HCT116 (cell line): Measurements from ENCODE around the gene CAPG. TPM values are rescaled to one million over a fixed set of nuclear protein-coding genes. Genes with fewer than 3 reads are reported as not detected.

Experiments
- ATAC-seq: fragments of 200-7000 bp; cut with Tn5 transposase; 2 replicates; pipeline ENCODE4 v1.9.1; 2020; ENCODE audit warnings: mild to moderate bottlenecking, moderate library complexity
- BruUV-seq: library from RNA; stranded (reverse); fragments of 400-500 nt; replicated peaks from 2 replicates; lab custom pipeline; 2021; lab: Mats Ljungman, UMichigan
- CTCF ChIA-PET: fragments of 300-600 bp; sonication (Branson Sonifier 250); formaldehyde crosslinking; loops from one replicate; lab custom pipeline; 2021; ENCODE audit warnings: antibody characterized with exemption; lab: Charles Lee
- POLR2A ChIA-PET: fragments of 300-600, 350-600 bp; sonication (Branson Sonifier 250); formaldehyde crosslinking; loops from one replicate; lab custom pipeline; 2021; ENCODE audit warnings: antibody characterized with exemption; lab: Charles Lee
- RAD21 ChIA-PET, 2 experiments: fragments of 300-600 bp; sonication (Branson Sonifier 250); formaldehyde crosslinking; loops; one replicate each; lab custom pipeline; 2023; ENCODE audit warnings: low total read pairs in 2 of 2; ENCODE audit not compliant: uncharacterized antibody in 2 of 2, unreplicated experiment in 2 of 2, low non-redundant PET in 1 of 2; lab: Charles Lee
- DNase-seq: peaks from one replicate; pipeline ENCODE4 v3.0.0-alpha.2; 2010; ENCODE audit warnings: low read depth, low spot score
- H2AFZ ChIP-seq: fragments of 200-600 bp; shearing (Covaris generic), sonication (generic); 2 replicates; pipeline ENCODE4 v1.6.1; 2017; ENCODE audit warnings: low read depth, mixed run types, mixed read lengths, antibody characterized with exemption, low read length; ENCODE audit not compliant: poor library complexity, severe bottlenecking
- H3K27ac ChIP-seq: 2 replicates; pipeline ENCODE4 v1.5.1; 2012; ENCODE audit warnings: low read depth, low read length
- H3K27me3 ChIP-seq: fragments of 200-600 bp; sonication (generic); 2 replicates; pipeline ENCODE4 v1.6.1; 2016; ENCODE audit warnings: mixed run types, low read length, mixed read lengths; ENCODE audit not compliant: insufficient read depth
- H3K36me3 ChIP-seq, 2 experiments: fragments of 200-500 bp in 1 of 2; fragments of 200-600 bp in 1 of 2; sonication (Bioruptor generic) in 1 of 2; sonication (generic) in 1 of 2; 2 replicates each; pipeline versions ENCODE4 v1.5.1 to v1.6.1; 2014 to 2016; ENCODE audit warnings: low read length in 2 of 2, inconsistent platforms in 1 of 2, mixed read lengths in 1 of 2, mixed run types in 1 of 2; ENCODE audit not compliant: insufficient read depth in 2 of 2, control insufficient read depth in 1 of 2
- H3K4me1 ChIP-seq, 2 experiments: fragments of 200-600 bp in 1 of 2; sonication (generic) in 1 of 2; 2 replicates each; pipeline versions ENCODE4 v1.5.1 to v1.6.1; 2012 to 2017; ENCODE audit warnings: low read length in 2 of 2, inconsistent platforms in 1 of 2, mild to moderate bottlenecking in 1 of 2, mixed read lengths in 1 of 2, mixed run types in 1 of 2, moderate library complexity in 1 of 2; ENCODE audit not compliant: insufficient read depth in 2 of 2, control insufficient read depth in 1 of 2
- H3K4me2 ChIP-seq: fragments of 200-600 bp; sonication (generic); 2 replicates; pipeline ENCODE4 v1.6.1; 2017; ENCODE audit warnings: mixed run types, low read length, mixed read lengths
- H3K4me3 ChIP-seq, 2 experiments: fragments of 200-600 bp in 1 of 2; sonication (generic) in 1 of 2; replicated peaks in 1 of 2; 2 replicates each; pipeline ENCODE4 v1.5.1; 2011 to 2016; ENCODE audit warnings: low read length in 2 of 2, control low read depth in 1 of 2, low read depth in 1 of 2, mild to moderate bottlenecking in 1 of 2, mixed read lengths in 1 of 2, mixed run types in 1 of 2
- H3K79me2 ChIP-seq: fragments of 200-600 bp; sonication (generic); 2 replicates; pipeline ENCODE4 v1.6.1; 2017; ENCODE audit warnings: mild to moderate bottlenecking, mixed run types, low read length, moderate library complexity, mixed read lengths; ENCODE audit not compliant: insufficient read depth
- H3K9ac ChIP-seq: fragments of 200-600 bp; sonication (generic); 2 replicates; pipeline ENCODE4 v1.6.1; 2016; ENCODE audit warnings: low read length, mixed read lengths
- H3K9me2 ChIP-seq: fragments of 200-600 bp; sonication (generic), shearing (Covaris generic); 2 replicates; pipeline ENCODE4 v1.6.1; 2017; ENCODE audit warnings: mixed run types, mild to moderate bottlenecking, moderate library complexity; ENCODE audit not compliant: insufficient read depth
- H3K9me3 ChIP-seq, 2 experiments: fragments of 200-500 bp in 1 of 2; fragments of 200-600 bp in 1 of 2; sonication (Bioruptor generic) in 1 of 2; sonication (generic) in 1 of 2; 2 replicates each; pipeline ENCODE4 v1.6.1; 2014 to 2017; ENCODE audit warnings: low read length in 2 of 2, mixed read lengths in 2 of 2, inconsistent platforms in 1 of 2, low read depth in 1 of 2, mild to moderate bottlenecking in 1 of 2, mixed run types in 1 of 2, moderate library complexity in 1 of 2; ENCODE audit not compliant: control insufficient read depth in 1 of 2, insufficient read depth in 1 of 2
- H4K20me1 ChIP-seq: fragments of 200-600 bp; sonication (generic), shearing (Covaris generic); 2 replicates; pipeline ENCODE4 v1.6.1; 2017; ENCODE audit warnings: mixed run types, mild to moderate bottlenecking, moderate library complexity; ENCODE audit not compliant: insufficient read depth
- ATF3 ChIP-seq: IDR thresholded peaks from 2 replicates; pipeline ENCODE4 v1.6.1; 2012
- CBX3 ChIP-seq: IDR thresholded peaks from 2 replicates; pipeline ENCODE4 v1.6.1; 2012; ENCODE audit warnings: low read depth
- EGR1 ChIP-seq: IDR thresholded peaks from 2 replicates; pipeline ENCODE4 v1.6.1; 2012; ENCODE audit warnings: low read depth
- EZH2 ChIP-seq: fragments of 200-600 bp; sonication (generic); IDR thresholded peaks from 2 replicates; pipeline ENCODE4 v1.6.1; 2017; ENCODE audit warnings: antibody characterized with exemption, mixed run types
- FOSL1 ChIP-seq: IDR thresholded peaks from 2 replicates; pipeline ENCODE4 v1.6.1; 2012; ENCODE audit warnings: low read depth
- JUND ChIP-seq: IDR thresholded peaks from 2 replicates; pipeline ENCODE4 v1.6.1; 2012
- MAX ChIP-seq: IDR thresholded peaks from 2 replicates; pipeline ENCODE4 v1.6.1; 2012
- RAD21 ChIP-seq: IDR thresholded peaks from 2 replicates; pipeline ENCODE4 v1.6.1; 2012; ENCODE audit warnings: low read depth, mild to moderate bottlenecking
- SP1 ChIP-seq: IDR thresholded peaks from 2 replicates; pipeline ENCODE4 v1.6.1; 2012; ENCODE audit warnings: low read depth
- SRF ChIP-seq: IDR thresholded peaks from 2 replicates; pipeline ENCODE4 v1.6.1; 2012; ENCODE audit warnings: low read depth
- TCF7L2 ChIP-seq: IDR thresholded peaks from 2 replicates; pipeline ENCODE4 v1.7.0; 2011; ENCODE audit warnings: borderline replicate concordance, inconsistent platforms; ENCODE audit not compliant: insufficient read depth, insufficient read length; ENCODE audit errors: extremely low read depth
- YY1 ChIP-seq: IDR thresholded peaks from 2 replicates; pipeline ENCODE4 v1.6.1; 2011; ENCODE audit warnings: low read length, low read depth, moderate library complexity, mild to moderate bottlenecking; ENCODE audit not compliant: insufficient replicate concordance; ENCODE audit errors: extremely low read depth
- ZBTB33 ChIP-seq: IDR thresholded peaks from 2 replicates; pipeline ENCODE4 v1.6.1; 2011; ENCODE audit warnings: mild to moderate bottlenecking, low read length, moderate library complexity; ENCODE audit not compliant: insufficient replicate concordance; ENCODE audit errors: extremely low read depth
- ZFX ChIP-seq: fragments of 450-650 bp; IDR thresholded peaks from 2 replicates; pipeline ENCODE4 v1.6.1; 2017
- ZNF274 ChIP-seq: fragments of 200-500 bp; sonication (Bioruptor generic); IDR thresholded peaks from 2 replicates; pipeline ENCODE4 v1.6.1; 2014; ENCODE audit warnings: mild to moderate bottlenecking, low read depth, low read length, inconsistent platforms
- intact Hi-C: fragments of 100-400 bp; cut with micrococcal nuclease; formaldehyde crosslinking; loops from 2 replicates; pipeline ENCODE4 v1.10.0; 2022
- total RNA-seq: library from RNA; stranded (reverse); gene quantifications from one replicate; pipeline ENCODE4 v1.2.1, GENCODE V29; 2021; ENCODE audit not compliant: unreplicated experiment

CAPG gene
- total RNA-seq, 1 experiment from 2014 or later = 223 TPM

- ChIA-PET POLR2A (interaction anchor here (1.5 to 6.7 kb wide), 3 partner anchors 98 to 105 kb away, joined by 5 to 45 read pairs (median 11); partner anchors contain the start of gene MAT2A), CTCF (no interaction called here), RAD21 (no interaction called here)
- DNase-seq = no peak
- ATAC-seq = no peak
- Histone ChIP-seq H3K9ac (no peak overlapping the region), H3K9me2 (no peaks in the 10 kb centered on the region), H3K9me3 (no peaks in the 10 kb centered on the region), H3K4me3 (no peak overlapping the region), H2AFZ (no peak overlapping the region), H3K27me3 (no peaks in the 10 kb centered on the region), H3K79me2 (no peaks in the 10 kb centered on the region), H3K4me1 (peaks cover 18 to 26% of the 10 kb centered on the region in 2 experiments), H3K27ac (no peak overlapping the region), H3K4me2 (no peak overlapping the region), H4K20me1 (no peaks in the 10 kb centered on the region), H3K36me3 (no peaks in the 10 kb centered on the region)
- TF ChIP-seq YY1 (no peak), ATF3 (no peak), SRF (no peak), ZBTB33 (no peak), RAD21 (no peak), EGR1 (no peak), EZH2 (no peak), ZNF274 (no peak), JUND (no peak), SP1 (no peak), TCF7L2 (no peak), CBX3 (no peak), MAX (no peak), ZFX (no peak), FOSL1 (no peak)
- intact Hi-C loops = no loop called here
- no TSS peak for BruUV-seq
Measured at GRCh38 chr2:85440729-85441128, 30.6 kb upstream of the CAPG start.
